Activated T-helper 17 cell treated with anti-CD3 and anti-CD28 coated beads, Interleukin-2, amount 50 U/mL, for 72 hours (primary cell): ENCODE measurements around the gene PGAP1. TPM values are rescaled to one million over a fixed set of nuclear protein-coding genes. Genes with fewer than 3 reads are reported as not detected.

ENCODE experiments used
- ATAC-seq: fragments of 150-1000 bp; cut with Tn5 transposase; replicated peaks from 2 replicates; pipeline ENCODE4 v1.10.0; 2021; ENCODE audit warnings: mild to moderate bottlenecking, moderate library complexity
- H3K27ac Mint-ChIP-seq: one replicate; pipeline ENCODE4 v1.8.0; 2022; ENCODE audit warnings: mixed read lengths
- H3K27me3 Mint-ChIP-seq: one replicate; pipeline ENCODE4 v1.8.0; 2022; ENCODE audit warnings: mixed read lengths
- H3K36me3 Mint-ChIP-seq: one replicate; pipeline ENCODE4 v1.8.0; 2022; ENCODE audit warnings: low read depth, mild to moderate bottlenecking, mixed read lengths
- H3K4me1 Mint-ChIP-seq: one replicate; pipeline ENCODE4 v1.8.0; 2022; ENCODE audit warnings: mixed read lengths
- H3K4me3 Mint-ChIP-seq: one replicate; pipeline ENCODE4 v1.8.0; 2022; ENCODE audit warnings: mild to moderate bottlenecking, mixed read lengths
- H3K9me3 Mint-ChIP-seq: one replicate; pipeline ENCODE4 v1.8.0; 2022; ENCODE audit warnings: mixed read lengths
- total RNA-seq, 2 donors: library from RNA; stranded (reverse); gene quantifications; one replicate each; pipeline ENCODE4 v1.2.3, GENCODE V29; 2022

The PGAP1 gene
- total RNA-seq, 2 donors from 2014 or later: 41.6 to 44.8 TPM

DNA sequence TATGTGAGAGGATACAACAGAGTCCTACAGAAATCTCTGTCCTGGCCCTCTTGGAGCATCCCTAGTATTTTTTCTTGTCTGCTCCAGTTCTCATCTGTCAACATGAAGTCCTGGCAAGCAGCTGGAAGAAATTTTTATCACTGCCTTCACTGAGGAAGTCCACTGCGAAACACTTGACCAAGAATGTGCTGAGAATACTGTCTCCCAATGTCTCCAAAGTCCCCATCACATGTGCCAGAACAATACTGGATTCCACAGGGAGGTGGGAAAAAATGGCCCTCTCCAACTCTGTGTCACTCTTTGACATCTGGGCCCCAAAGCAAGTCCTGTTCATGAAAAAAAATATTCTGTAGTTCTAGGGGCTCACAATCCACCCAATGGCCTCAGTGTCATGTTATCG lies 32.8 kb upstream of the PGAP1 start:
- ATAC-seq: no peak
- H3K27ac Mint-ChIP-seq: no peak overlapping the region
- no peaks in the 10 kb centered on the region for H3K36me3 Mint-ChIP-seq
- H3K27me3 Mint-ChIP-seq: no peaks in the 10 kb centered on the region
- peaks cover 32% of the 10 kb centered on the region for H3K4me1 Mint-ChIP-seq
- no peaks in the 10 kb centered on the region for H3K9me3 Mint-ChIP-seq
- no peak overlapping the region for H3K4me3 Mint-ChIP-seq

DNA sequence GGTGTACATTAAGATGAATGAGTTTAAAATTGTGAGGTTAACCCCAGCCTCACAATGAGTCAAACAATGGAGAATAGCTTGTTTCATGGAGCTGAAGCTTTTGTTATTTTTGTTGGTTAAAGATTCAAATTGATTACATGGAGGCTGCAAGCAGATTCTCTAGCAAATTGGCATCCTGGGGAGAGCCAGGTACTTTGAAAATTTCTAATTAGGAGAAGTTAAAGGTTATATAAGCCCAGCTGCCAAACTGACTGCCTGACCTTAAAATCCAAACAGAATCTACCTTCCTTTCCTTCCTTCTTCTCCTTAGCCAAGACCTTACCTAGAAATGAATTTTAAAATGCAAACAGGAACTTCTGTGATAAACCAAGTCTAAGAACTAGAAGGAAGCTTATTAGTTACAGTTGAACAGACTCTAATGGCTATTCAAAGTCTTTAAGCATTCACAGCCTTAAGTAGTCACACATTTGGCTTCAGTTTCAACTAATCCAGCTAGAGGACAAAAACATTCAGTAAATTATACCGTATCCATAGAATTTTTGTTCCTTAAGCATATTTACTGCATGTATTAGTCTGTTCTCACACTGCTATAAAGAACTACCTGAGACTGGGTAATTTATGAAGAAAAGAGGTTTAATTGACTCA lies 31.5 kb upstream of the PGAP1 start:
- no peaks in the 10 kb centered on the region for H3K27me3 Mint-ChIP-seq
- H3K36me3 Mint-ChIP-seq: no peaks in the 10 kb centered on the region
- H3K9me3 Mint-ChIP-seq: no peaks in the 10 kb centered on the region
- peaks cover 26% of the 10 kb centered on the region for H3K4me1 Mint-ChIP-seq
- H3K4me3 Mint-ChIP-seq: no peak overlapping the region
- peak overlapping the region; percentile 27 for H3K27ac Mint-ChIP-seq
- peak; percentile 25 for ATAC-seq

DNA sequence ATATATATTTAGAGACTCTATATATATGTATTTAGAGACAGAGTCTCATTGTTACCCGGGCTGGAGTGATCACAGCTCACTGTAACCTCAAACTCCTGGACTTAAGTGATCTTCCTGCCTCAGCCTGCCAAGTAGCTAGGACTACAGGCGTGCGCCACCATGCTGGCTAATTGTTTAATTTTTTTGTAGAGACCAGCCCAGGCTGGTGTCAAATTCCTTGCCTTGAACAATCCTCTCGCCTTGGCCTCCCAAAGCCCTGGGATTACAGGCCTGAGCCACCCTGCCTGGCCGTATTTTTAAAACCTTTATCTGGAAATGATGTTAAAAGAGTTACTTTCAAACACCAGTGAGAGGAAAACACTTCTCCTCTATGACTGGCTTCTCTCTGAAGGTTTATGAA lies 30.9 kb upstream of the PGAP1 start:
- Mint-ChIP-seq H3K4me3 (no peak overlapping the region), H3K27me3 (no peaks in the 10 kb centered on the region), H3K4me1 (peaks cover 20% of the 10 kb centered on the region), H3K36me3 (no peaks in the 10 kb centered on the region), H3K27ac (no peak overlapping the region), H3K9me3 (no peaks in the 10 kb centered on the region)
- ATAC-seq: no peak

DNA sequence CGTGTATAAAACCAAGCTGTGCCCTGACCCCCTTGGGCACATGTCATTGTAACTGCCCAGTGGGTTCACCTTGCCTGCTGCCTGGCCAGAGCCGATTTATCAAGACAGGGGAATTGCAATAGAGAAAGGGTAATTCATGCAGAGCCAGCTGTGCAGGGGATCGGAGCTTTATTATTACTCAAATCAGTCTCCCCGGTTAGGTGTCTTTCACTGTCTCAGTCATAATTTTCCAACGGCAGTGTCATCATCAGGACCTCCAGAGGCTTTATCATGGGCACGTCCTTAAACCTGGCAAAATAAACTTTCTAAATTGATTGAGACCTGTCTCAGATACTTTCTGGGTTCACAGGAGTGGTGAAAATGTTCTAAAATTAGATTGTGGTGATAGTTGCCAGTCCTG lies 29.6 kb upstream of the PGAP1 start:
- Mint-ChIP-seq H3K27me3 (no peaks in the 10 kb centered on the region), H3K36me3 (no peaks in the 10 kb centered on the region), H3K4me1 (peaks cover 7% of the 10 kb centered on the region), H3K9me3 (no peaks in the 10 kb centered on the region), H3K27ac (no peak overlapping the region), H3K4me3 (no peak overlapping the region)
- no peak for ATAC-seq

DNA sequence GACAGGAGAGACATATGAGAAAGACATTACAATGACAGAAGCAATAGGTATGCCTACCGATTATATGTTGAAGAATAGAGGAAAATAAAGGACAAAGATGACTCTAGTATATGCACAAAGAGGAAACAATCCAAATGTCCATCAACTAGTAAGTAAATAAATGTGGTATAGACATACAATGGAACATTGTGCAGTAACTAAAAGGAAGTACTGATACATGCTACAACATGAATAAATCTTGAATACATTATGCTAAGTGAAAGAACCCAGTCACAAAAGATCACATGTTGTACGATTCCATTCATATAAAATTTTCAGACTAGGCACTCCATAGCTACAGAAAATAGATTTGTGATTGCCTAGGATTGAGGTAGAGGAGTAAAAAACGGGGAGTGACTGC lies 28.5 kb upstream of the PGAP1 start:
- Mint-ChIP-seq H3K4me3 (no peak overlapping the region), H3K27me3 (peaks cover 2% of the 10 kb centered on the region), H3K27ac (no peak overlapping the region), H3K9me3 (no peaks in the 10 kb centered on the region), H3K4me1 (peaks cover 5% of the 10 kb centered on the region), H3K36me3 (no peaks in the 10 kb centered on the region)
- no peak for ATAC-seq

DNA sequence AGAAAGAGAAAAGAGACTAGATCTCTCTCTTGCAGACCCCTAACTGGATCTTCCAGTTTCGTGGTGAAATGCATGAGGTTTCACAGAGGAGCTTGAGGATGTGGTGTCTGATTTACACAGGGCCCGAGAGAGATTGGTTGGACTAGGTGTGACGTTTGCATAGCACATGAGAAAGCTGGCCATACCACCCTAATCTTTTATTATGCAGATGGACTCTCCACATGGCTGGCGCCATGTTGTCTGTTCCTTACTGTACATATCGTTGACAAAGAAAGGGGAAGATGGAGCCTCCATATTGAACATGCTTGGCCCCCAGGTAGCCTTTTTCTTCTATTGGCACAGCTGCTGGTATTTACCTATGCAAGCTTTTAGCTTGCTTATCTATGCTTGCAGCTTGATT lies 27.5 kb upstream of the PGAP1 start:
- Mint-ChIP-seq H3K27ac (no peak overlapping the region), H3K36me3 (no peaks in the 10 kb centered on the region), H3K4me1 (peaks cover 5% of the 10 kb centered on the region), H3K27me3 (peaks cover 3% of the 10 kb centered on the region), H3K4me3 (no peak overlapping the region), H3K9me3 (no peaks in the 10 kb centered on the region)
- no peak for ATAC-seq

DNA sequence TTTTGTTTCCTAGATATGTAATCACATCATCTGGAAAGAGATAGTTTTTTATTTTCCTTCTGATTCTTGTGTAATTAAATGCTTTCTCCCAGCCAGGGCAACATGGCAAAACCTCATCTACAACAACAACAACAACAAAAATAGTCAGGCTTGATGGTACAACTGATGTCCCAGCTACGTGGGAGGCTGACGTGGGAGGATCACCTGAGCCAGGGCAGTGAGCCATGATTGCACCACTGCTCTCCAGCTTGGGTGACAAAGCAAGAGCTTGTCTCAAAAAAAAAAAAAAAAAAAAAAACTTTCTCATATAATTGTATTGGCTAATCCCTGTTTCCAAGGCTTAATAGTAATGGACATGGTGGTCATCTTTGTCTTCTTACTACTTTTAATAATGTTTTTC lies 26.4 kb upstream of the PGAP1 start:
- no peaks in the 10 kb centered on the region for H3K4me1 Mint-ChIP-seq
- H3K36me3 Mint-ChIP-seq: no peaks in the 10 kb centered on the region
- H3K4me3 Mint-ChIP-seq: no peak overlapping the region
- peaks cover 3% of the 10 kb centered on the region for H3K27me3 Mint-ChIP-seq
- H3K9me3 Mint-ChIP-seq: no peaks in the 10 kb centered on the region
- ATAC-seq: no peak
- H3K27ac Mint-ChIP-seq: no peak overlapping the region

DNA sequence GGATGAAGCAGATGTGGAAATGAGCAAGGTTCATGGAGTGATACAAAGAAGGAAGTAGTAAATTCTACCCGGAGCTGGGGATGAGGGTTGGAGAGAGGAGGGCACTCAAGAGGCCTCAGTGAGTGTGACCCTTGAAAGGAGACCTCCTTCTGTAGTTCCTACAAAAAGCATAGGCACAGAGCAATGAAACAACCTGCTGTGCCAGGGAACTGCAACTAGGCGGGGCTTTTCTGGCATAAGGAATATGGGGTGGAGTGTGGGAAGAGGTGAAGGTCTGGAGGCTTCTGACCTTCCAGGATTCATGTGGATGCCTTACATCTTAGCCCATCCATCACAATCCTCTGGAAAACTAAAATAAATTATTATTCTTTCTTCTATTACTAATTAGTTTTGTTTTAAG lies 25.5 kb upstream of the PGAP1 start:
- no peaks in the 10 kb centered on the region for H3K9me3 Mint-ChIP-seq
- no peak overlapping the region for H3K27ac Mint-ChIP-seq
- no peak for ATAC-seq
- no peaks in the 10 kb centered on the region for H3K4me1 Mint-ChIP-seq
- H3K27me3 Mint-ChIP-seq: peaks cover 3% of the 10 kb centered on the region
- no peaks in the 10 kb centered on the region for H3K36me3 Mint-ChIP-seq
- H3K4me3 Mint-ChIP-seq: no peak overlapping the region

DNA sequence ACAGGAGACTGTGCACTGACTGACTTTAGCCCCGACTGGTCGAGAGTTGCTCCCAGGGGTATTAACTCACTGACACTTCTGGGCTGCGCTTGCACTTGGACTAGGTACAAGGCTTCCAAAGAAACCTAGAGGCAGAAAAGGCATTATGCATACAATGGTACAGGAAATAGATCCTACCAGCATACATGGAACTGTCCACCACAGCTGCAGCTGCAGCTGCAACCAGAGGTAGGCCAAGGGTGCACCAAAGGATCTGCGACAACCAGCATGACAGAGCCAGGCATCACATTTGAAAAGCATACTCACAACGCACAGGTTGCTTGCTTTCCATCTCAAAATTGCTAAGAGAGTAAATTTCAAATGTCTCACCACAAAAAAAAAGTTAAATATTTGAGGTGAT lies 22.6 kb upstream of the PGAP1 start:
- Mint-ChIP-seq H3K4me3 (no peak overlapping the region), H3K36me3 (no peaks in the 10 kb centered on the region)
- no peak for ATAC-seq

DNA sequence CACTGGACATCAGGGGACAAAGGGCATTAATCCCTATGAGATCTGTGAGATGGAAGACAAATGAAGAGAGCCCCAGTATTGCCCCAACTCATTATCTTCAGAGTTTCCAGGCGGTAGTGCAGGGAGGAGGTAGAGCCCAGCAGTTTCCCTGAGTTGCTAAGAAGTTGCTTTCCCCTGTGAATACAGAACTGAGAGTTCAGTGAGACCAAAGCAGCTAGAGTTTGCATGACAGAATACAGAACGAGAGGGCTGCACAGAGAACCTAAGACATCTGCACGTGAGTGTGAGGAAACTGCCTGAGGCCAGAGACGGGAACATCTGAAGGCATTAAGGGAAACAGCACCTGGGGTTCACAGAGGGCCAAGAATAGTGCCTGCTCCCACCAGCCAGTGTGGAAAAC lies 18.1 kb upstream of the PGAP1 start:
- Mint-ChIP-seq H3K4me1 (no peaks in the 10 kb centered on the region), H3K9me3 (no peaks in the 10 kb centered on the region), H3K27me3 (no peaks in the 10 kb centered on the region), H3K4me3 (no peak overlapping the region), H3K36me3 (no peaks in the 10 kb centered on the region), H3K27ac (no peak overlapping the region)
- ATAC-seq: no peak

More for the DNA sequence above, 22.6 kb upstream of the PGAP1 start:
- Mint-ChIP-seq H3K9me3 (no peaks in the 10 kb centered on the region), H3K27ac (no peak overlapping the region), H3K27me3 (peaks cover 3% of the 10 kb centered on the region), H3K4me1 (no peaks in the 10 kb centered on the region)

DNA sequence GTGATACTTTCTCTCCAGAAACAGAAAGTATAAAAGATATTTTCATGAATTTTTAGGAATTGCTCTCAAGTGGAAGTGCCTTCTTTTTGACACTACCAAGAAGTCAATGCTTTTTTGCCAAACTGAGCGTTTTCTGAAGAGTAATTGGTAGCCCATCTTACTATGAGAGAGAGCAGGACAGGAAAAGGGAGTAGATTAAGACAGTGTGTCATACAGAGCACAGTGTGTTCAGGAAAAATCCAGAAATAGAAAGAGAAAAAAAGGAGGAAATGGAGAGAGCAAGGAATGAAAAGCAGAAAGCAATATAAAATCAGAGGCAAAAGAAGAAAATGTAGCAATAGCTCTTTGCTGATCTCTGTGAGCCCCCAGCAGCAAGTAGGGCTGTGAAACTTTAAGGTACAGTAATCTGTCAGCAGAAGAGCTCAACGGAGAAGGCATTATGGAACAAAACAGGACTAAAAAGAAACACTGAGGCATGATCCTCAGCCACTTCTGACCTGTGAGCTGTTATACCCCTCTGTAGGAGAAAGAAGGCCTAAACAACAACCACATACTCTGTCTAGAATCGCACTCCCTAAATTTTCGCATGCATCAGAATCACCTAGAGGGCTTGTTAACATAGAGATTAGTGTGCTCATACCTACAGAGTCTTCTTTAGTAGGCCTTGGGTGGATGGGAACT lies 15.0 kb upstream of the PGAP1 start:
- H3K4me3 Mint-ChIP-seq: no peak overlapping the region
- H3K27me3 Mint-ChIP-seq: no peaks in the 10 kb centered on the region
- H3K9me3 Mint-ChIP-seq: no peaks in the 10 kb centered on the region
- no peak for ATAC-seq
- H3K27ac Mint-ChIP-seq: no peak overlapping the region
- no peaks in the 10 kb centered on the region for H3K36me3 Mint-ChIP-seq
- no peaks in the 10 kb centered on the region for H3K4me1 Mint-ChIP-seq

DNA sequence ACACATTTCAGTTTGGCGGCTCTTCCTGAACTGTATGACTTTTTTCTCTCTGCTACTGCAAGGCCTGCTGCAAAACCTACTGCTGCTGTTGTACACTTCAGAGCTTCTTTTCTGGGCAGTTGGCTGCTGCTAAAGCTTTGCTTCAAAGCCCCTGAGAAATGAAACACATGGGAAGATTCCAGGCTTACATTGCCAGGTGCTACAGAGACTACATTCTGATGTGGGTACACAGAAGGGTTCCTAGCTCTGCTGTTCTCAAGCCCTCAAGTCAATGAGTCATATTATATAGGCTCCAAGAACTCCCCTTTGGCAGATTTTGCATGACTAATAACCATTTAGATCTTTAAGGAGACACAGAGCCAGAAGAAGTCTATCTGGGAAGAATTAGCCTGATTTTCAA lies 12.9 kb upstream of the PGAP1 start:
- no peak for ATAC-seq
- Mint-ChIP-seq H3K36me3 (no peaks in the 10 kb centered on the region), H3K27ac (no peak overlapping the region), H3K4me1 (no peaks in the 10 kb centered on the region), H3K27me3 (no peaks in the 10 kb centered on the region), H3K4me3 (no peak overlapping the region), H3K9me3 (no peaks in the 10 kb centered on the region)

DNA sequence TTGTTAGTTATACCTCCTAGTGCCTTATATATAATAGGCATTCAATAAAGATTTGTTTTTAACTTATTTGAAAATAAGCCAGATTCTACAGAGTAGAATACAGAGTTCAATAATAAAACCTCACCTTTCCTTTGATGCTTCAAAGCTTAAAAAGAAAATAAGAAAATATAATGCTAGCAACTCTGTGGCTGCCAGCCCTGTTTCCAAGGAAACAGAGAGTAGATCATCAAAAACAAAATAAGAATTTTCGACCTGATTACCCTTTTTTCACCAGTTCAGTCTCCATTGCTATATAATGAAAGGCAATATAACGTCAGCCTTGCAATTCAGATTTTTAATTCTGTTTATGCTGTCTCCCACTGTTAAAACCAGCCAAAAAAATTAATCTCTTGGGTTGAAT lies 8.9 kb upstream of the PGAP1 start:
- Mint-ChIP-seq H3K36me3 (no peaks in the 10 kb centered on the region), H3K27ac (no peak overlapping the region), H3K9me3 (no peaks in the 10 kb centered on the region), H3K4me3 (no peak overlapping the region), H3K27me3 (no peaks in the 10 kb centered on the region), H3K4me1 (no peaks in the 10 kb centered on the region)
- no peak for ATAC-seq

DNA sequence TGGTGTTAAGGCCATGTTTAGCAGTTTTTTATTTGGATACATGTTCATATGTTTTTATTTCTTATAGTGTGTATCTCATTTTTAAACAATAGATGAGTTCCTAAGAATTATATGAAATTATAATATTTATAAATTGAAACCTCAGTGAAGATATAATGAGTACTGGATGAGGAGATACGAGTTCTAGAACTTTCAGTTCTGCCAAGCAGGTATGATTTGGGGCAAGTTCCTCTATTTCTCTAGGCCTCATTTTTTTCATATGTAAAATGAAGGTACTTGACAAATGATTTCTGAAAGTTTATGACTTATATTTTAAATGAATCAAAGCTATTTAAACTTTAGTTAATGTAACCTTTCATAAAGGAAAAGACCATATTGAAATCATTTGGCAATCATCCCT lies 8.2 kb upstream of the PGAP1 start:
- Mint-ChIP-seq H3K9me3 (no peaks in the 10 kb centered on the region), H3K4me1 (no peaks in the 10 kb centered on the region), H3K27ac (no peak overlapping the region), H3K36me3 (no peaks in the 10 kb centered on the region), H3K4me3 (no peak overlapping the region), H3K27me3 (no peaks in the 10 kb centered on the region)
- ATAC-seq: no peak

DNA sequence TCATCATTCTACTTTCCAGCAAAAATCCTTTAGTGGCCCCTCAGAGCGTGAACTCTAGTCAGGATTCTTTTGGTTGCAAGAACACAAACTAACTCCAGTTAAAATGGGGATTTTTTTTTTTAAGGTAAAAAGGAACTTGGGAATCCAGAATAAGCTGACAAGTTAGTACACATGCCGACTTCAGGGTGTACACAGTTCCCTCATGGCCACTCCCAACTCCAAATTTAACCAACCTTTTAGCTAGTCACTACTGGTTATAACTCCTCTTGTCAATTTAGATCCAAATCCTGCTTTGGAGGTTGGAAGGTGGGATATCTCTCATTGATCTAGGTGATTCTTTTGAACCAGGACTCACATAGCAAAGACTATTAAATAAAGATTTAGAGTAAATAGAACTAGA lies 5.0 kb upstream of the PGAP1 start:
- peaks cover 12% of the 10 kb centered on the region for H3K36me3 Mint-ChIP-seq
- H3K4me1 Mint-ChIP-seq: peaks cover 9% of the 10 kb centered on the region
- no peaks in the 10 kb centered on the region for H3K9me3 Mint-ChIP-seq
- H3K27me3 Mint-ChIP-seq: no peaks in the 10 kb centered on the region
- no peak overlapping the region for H3K4me3 Mint-ChIP-seq
- no peak for ATAC-seq
- no peak overlapping the region for H3K27ac Mint-ChIP-seq
